Smooth muscle cell (in vitro differentiated cells): Measurements from ENCODE around the gene PARD3B. TPM values are rescaled to one million over a fixed set of nuclear protein-coding genes. Genes with fewer than 3 reads are reported as not detected.
"Not testable (repeated sequence)": the region's sequence is repeated elsewhere in the genome, so short reads cannot be mapped to it uniquely, and the experiment has no call there.

ENCODE experiments used
- DNase-seq: peaks from one replicate; lab custom pipeline; 2025; ENCODE audit not compliant: unreplicated experiment; lab: John Stamatoyannopoulos, UW
- H2AFZ ChIP-seq: fragments of 200-600 bp; sonication (generic); 2 replicates; pipeline ENCODE4 v1.6.0; 2016; ENCODE audit warnings: antibody characterized with exemption, low read depth, mild to moderate bottlenecking
- H3F3A ChIP-seq: fragments of 200-600 bp; sonication (generic); 2 replicates; pipeline ENCODE4 v1.6.0; 2017; ENCODE audit warnings: antibody characterized with exemption, low read depth
- H3K27ac ChIP-seq: fragments of 200-600 bp; sonication (generic); 2 replicates; pipeline ENCODE4 v1.5.1; 2016; ENCODE audit warnings: low read depth, mild to moderate bottlenecking
- H3K27me3 ChIP-seq: fragments of 200-600 bp; sonication (generic); 2 replicates; pipeline ENCODE4 v1.6.1; 2016; ENCODE audit warnings: low read depth, mild to moderate bottlenecking
- H3K36me3 ChIP-seq: fragments of 200-600 bp; sonication (generic); 2 replicates; pipeline ENCODE4 v1.5.1; 2016; ENCODE audit warnings: low read depth
- H3K4me1 ChIP-seq: fragments of 200-600 bp; sonication (generic); 2 replicates; pipeline ENCODE4 v1.5.1; 2016; ENCODE audit warnings: low read depth
- H3K4me2 ChIP-seq: fragments of 200-600 bp; sonication (generic); 2 replicates; pipeline ENCODE4 v1.6.0; 2016; ENCODE audit warnings: mild to moderate bottlenecking
- H3K4me3 ChIP-seq: fragments of 200-600 bp; sonication (generic); 2 replicates; pipeline ENCODE4 v1.5.1; 2016; ENCODE audit warnings: mild to moderate bottlenecking
- H3K79me2 ChIP-seq: fragments of 200-600 bp; sonication (generic); 2 replicates; pipeline ENCODE4 v1.6.0; 2016; ENCODE audit warnings: low read depth, mild to moderate bottlenecking
- H3K9ac ChIP-seq: fragments of 200-600 bp; sonication (generic); 2 replicates; pipeline ENCODE4 v1.6.0; 2016; ENCODE audit warnings: low read depth
- H3K9me3 ChIP-seq: fragments of 200-600 bp; sonication (generic); replicated peaks from 2 replicates; pipeline ENCODE4 v1.5.1; 2016; ENCODE audit warnings: low read depth
- H4K20me1 ChIP-seq: fragments of 200-600 bp; sonication (generic); 2 replicates; pipeline ENCODE4 v1.6.0; 2016; ENCODE audit warnings: low read depth
- WGBS: methylation state at CpG from one replicate; pipeline ENCODE4 v1.1.7; 2016; ENCODE audit warnings: low lambda C conversion rate; 5-methylcytosine and 5-hydroxymethylcytosine counted together
- polyA plus RNA-seq: library from polyadenylated mRNA; unstranded; fragments of >200 nt; fragmentation: Nextera tagmentation; extraction: Ambion mirVana; gene quantifications from 2 replicates; pipeline ENCODE4 v1.2.1, GENCODE V29; 2016
- total RNA-seq: library from RNA; depleted of rRNA; stranded (reverse); fragments of >200 nt; gene quantifications from 2 replicates; pipeline ENCODE4 v1.2.3, GENCODE V29; 2014
- TF ChIP-seq, protein P1 (sequence below): fragments of 200-600 bp; sonication (generic); IDR thresholded peaks from 2 replicates; pipeline ENCODE4 v1.5.1; 2017; ENCODE audit warnings: borderline replicate concordance, mild to moderate bottlenecking, antibody characterized with exemption; ENCODE audit not compliant: insufficient read depth, poor library complexity, severe bottlenecking

PARD3B gene
- total and polyA plus RNA-seq, 2 experiments from 2014 or later: 3.3 to 12.2 TPM

GRCh38 chr2:205216092-205216491, 670.8 kb downstream of the PARD3B start:
- H3K9me3 ChIP-seq: no peaks in the 10 kb centered on the region
- no peaks in the 10 kb centered on the region for H3K4me1 ChIP-seq
- no peaks in the 10 kb centered on the region for H4K20me1 ChIP-seq
- no peak overlapping the region for H3K27ac ChIP-seq
- TF ChIP-seq, protein P1, sequence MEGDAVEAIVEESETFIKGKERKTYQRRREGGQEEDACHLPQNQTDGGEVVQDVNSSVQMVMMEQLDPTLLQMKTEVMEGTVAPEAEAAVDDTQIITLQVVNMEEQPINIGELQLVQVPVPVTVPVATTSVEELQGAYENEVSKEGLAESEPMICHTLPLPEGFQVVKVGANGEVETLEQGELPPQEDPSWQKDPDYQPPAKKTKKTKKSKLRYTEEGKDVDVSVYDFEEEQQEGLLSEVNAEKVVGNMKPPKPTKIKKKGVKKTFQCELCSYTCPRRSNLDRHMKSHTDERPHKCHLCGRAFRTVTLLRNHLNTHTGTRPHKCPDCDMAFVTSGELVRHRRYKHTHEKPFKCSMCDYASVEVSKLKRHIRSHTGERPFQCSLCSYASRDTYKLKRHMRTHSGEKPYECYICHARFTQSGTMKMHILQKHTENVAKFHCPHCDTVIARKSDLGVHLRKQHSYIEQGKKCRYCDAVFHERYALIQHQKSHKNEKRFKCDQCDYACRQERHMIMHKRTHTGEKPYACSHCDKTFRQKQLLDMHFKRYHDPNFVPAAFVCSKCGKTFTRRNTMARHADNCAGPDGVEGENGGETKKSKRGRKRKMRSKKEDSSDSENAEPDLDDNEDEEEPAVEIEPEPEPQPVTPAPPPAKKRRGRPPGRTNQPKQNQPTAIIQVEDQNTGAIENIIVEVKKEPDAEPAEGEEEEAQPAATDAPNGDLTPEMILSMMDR: no peak
- WGBS: 78% methylated on average over 5 of the region's 5 CpGs
- H3K4me3 ChIP-seq: no peak overlapping the region
- H3K4me2 ChIP-seq: no peak overlapping the region
- no peaks in the 10 kb centered on the region for H3K36me3 ChIP-seq
- H3K9ac ChIP-seq: no peak overlapping the region
- no peaks in the 10 kb centered on the region for H3F3A ChIP-seq
- H2AFZ ChIP-seq: no peak overlapping the region
- H3K27me3 ChIP-seq: no peaks in the 10 kb centered on the region
- no peak for DNase-seq
- no peaks in the 10 kb centered on the region for H3K79me2 ChIP-seq

- Histone ChIP-seq H3K9me3 (no peaks in the 10 kb centered on the region), H3K79me2 (no peaks in the 10 kb centered on the region), H3K4me2 (no peak overlapping the region), H3K4me1 (no peaks in the 10 kb centered on the region), H3K27ac (no peak overlapping the region), H3K9ac (no peak overlapping the region), H3F3A (no peaks in the 10 kb centered on the region), H3K36me3 (no peaks in the 10 kb centered on the region), H4K20me1 (no peaks in the 10 kb centered on the region), H3K27me3 (no peaks in the 10 kb centered on the region), H2AFZ (no peak overlapping the region), H3K4me3 (no peak overlapping the region)
- no peak for DNase-seq
- WGBS: 61% methylated on average over 5 of the region's 5 CpGs
- TF ChIP-seq, protein P1: no peak
These were observed 671.3 kb downstream of the PARD3B start for GRCh38 chr2:205216580-205216979.

GRCh38 chr2:205217004-205217403, 671.7 kb downstream of the PARD3B start:
- H3K79me2 ChIP-seq: no peaks in the 10 kb centered on the region
- no peak for DNase-seq
- TF ChIP-seq, protein P1: no peak
- no peaks in the 10 kb centered on the region for H3K36me3 ChIP-seq
- WGBS: 100% methylated on average over 1 of the region's 1 CpG
- H2AFZ ChIP-seq: no peak overlapping the region
- H3K4me3 ChIP-seq: no peak overlapping the region
- no peaks in the 10 kb centered on the region for H4K20me1 ChIP-seq
- H3F3A ChIP-seq: no peaks in the 10 kb centered on the region
- no peaks in the 10 kb centered on the region for H3K27me3 ChIP-seq
- no peaks in the 10 kb centered on the region for H3K9me3 ChIP-seq
- no peak overlapping the region for H3K27ac ChIP-seq
- H3K4me2 ChIP-seq: no peak overlapping the region
- H3K9ac ChIP-seq: no peak overlapping the region
- H3K4me1 ChIP-seq: no peaks in the 10 kb centered on the region

DNA sequence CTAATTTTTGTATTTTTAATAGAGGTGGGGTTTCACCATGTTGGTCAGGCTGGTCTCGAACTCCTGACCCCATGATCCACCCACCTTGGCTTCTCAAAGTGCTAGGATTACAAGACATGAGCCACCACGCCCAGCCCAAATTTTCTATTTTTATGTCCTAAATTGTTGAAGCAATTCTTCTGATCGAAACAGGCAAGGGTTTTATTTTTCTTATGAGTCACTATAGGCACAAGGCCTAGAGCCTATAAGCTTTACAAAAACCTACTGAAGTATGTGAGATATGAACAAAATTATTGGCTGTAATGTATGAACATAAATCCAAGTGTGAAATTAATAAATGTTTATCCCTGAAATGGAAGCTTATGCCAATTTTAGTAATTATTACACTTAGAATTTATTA, 672.8 kb downstream of the PARD3B start:
- DNase-seq: no peak
- H2AFZ ChIP-seq: no peak overlapping the region
- no peak overlapping the region for H3K27ac ChIP-seq
- no peaks in the 10 kb centered on the region for H3K4me1 ChIP-seq
- H3K4me3 ChIP-seq: no peak overlapping the region
- H3K9ac ChIP-seq: no peak overlapping the region
- TF ChIP-seq, protein P1: no peak
- WGBS: 52% methylated on average over 3 of the region's 3 CpGs
- H4K20me1 ChIP-seq: no peaks in the 10 kb centered on the region
- H3K27me3 ChIP-seq: no peaks in the 10 kb centered on the region
- no peaks in the 10 kb centered on the region for H3K9me3 ChIP-seq
- no peak overlapping the region for H3K4me2 ChIP-seq
- H3K36me3 ChIP-seq: no peaks in the 10 kb centered on the region
- H3K79me2 ChIP-seq: no peaks in the 10 kb centered on the region
- H3F3A ChIP-seq: no peaks in the 10 kb centered on the region

GRCh38 chr2:205218816-205219215, 673.5 kb downstream of the PARD3B start:
- H2AFZ ChIP-seq, H3K36me3 ChIP-seq, H4K20me1 ChIP-seq, H3K4me2 ChIP-seq, H3K27me3 ChIP-seq, H3K4me3 ChIP-seq, H3F3A ChIP-seq, H3K9ac ChIP-seq, H3K27ac ChIP-seq, H3K79me2 ChIP-seq, H3K4me1 ChIP-seq, H3K9me3 ChIP-seq, DNase-seq: not testable (repeated sequence)
- 88% methylated on average over 5 of the region's 5 CpGs for WGBS
